Glutamatergic neuron (in vitro differentiated cells): ENCODE results near the gene DYNLT4. TPM values are rescaled to one million over a fixed set of nuclear protein-coding genes. Genes with fewer than 3 reads are reported as not detected.

Source experiments
- DNase-seq: peaks from one replicate; pipeline ENCODE4 v3.0.0; 2022
- H3K27ac Mint-ChIP-seq: one replicate; pipeline ENCODE4 v1.8.0; 2020; ENCODE audit warnings: mild to moderate bottlenecking, mixed read lengths, inconsistent platforms; ENCODE audit not compliant: unreplicated experiment
- H3K27me3 Mint-ChIP-seq: one replicate; pipeline ENCODE4 v1.8.0; 2020; ENCODE audit warnings: mild to moderate bottlenecking, moderate library complexity, mixed read lengths, inconsistent platforms; ENCODE audit not compliant: unreplicated experiment
- H3K36me3 Mint-ChIP-seq: one replicate; pipeline ENCODE4 v1.8.0; 2020; ENCODE audit warnings: mild to moderate bottlenecking, mixed read lengths, inconsistent platforms; ENCODE audit not compliant: unreplicated experiment
- H3K4me1 Mint-ChIP-seq: one replicate; pipeline ENCODE4 v1.8.0; 2020; ENCODE audit warnings: mild to moderate bottlenecking, low read depth, mixed read lengths, inconsistent platforms; ENCODE audit not compliant: unreplicated experiment
- H3K4me3 Mint-ChIP-seq: one replicate; pipeline ENCODE4 v1.8.0; 2020; ENCODE audit warnings: mild to moderate bottlenecking, mixed read lengths, inconsistent platforms; ENCODE audit not compliant: unreplicated experiment
- H3K9me3 Mint-ChIP-seq: one replicate; pipeline ENCODE4 v1.8.0; 2020; ENCODE audit warnings: mild to moderate bottlenecking, moderate library complexity, mixed read lengths, inconsistent platforms; ENCODE audit not compliant: unreplicated experiment
- CTCF ChIP-seq: fragments of 200-600 bp; sonication (generic); IDR thresholded peaks from one replicate; pipeline ENCODE4 v1.5.0; 2021; ENCODE audit not compliant: partially characterized antibody, unreplicated experiment
- total RNA-seq: library from RNA; stranded (reverse); fragmentation: NEBNext Ultra II Directional; extraction: Animal tissue kit (Norgen Biotek cat#: 25700); gene quantifications from one replicate; pipeline ENCODE4 v1.2.1, GENCODE V29; 2021; ENCODE audit not compliant: unreplicated experiment

The DYNLT4 gene
- total RNA-seq, 1 donor from 2014 or later: not detected

GRCh38 chr1:44803062-44803311 is 4.2 kb downstream of the DYNLT4 start:
- no peak for DNase-seq
- Mint-ChIP-seq H3K4me1 (peaks cover 32% of the 10 kb centered on the region), H3K36me3 (peaks cover 6% of the 10 kb centered on the region), H3K27ac (peak overlapping the region; percentile 99), H3K27me3 (peaks cover 16% of the 10 kb centered on the region), H3K4me3 (peak overlapping the region; percentile 91), H3K9me3 (peaks cover 15% of the 10 kb centered on the region)
- no peak for TF ChIP-seq CTCF

GRCh38 chr1:44802306-44803061 is 4.7 kb downstream of the DYNLT4 start:
- Mint-ChIP-seq H3K4me3 (peak overlapping the region; percentile 91), H3K36me3 (peaks cover 6% of the 10 kb centered on the region), H3K4me1 (peaks cover 28% of the 10 kb centered on the region), H3K27ac (peak overlapping the region; percentile 99), H3K9me3 (peaks cover 14% of the 10 kb centered on the region), H3K27me3 (peaks cover 16% of the 10 kb centered on the region)
- peak; percentile 80 for DNase-seq
- no peak for TF ChIP-seq CTCF

GRCh38 chr1:44801491-44802305 is 5.5 kb downstream of the DYNLT4 start:
- peak; percentile 54 for DNase-seq
- TF ChIP-seq CTCF: no peak
- Mint-ChIP-seq H3K36me3 (peaks cover 6% of the 10 kb centered on the region), H3K27ac (peak overlapping the region; percentile 99), H3K4me3 (peak overlapping the region; percentile 91), H3K27me3 (peaks cover 16% of the 10 kb centered on the region), H3K4me1 (peaks cover 20% of the 10 kb centered on the region), H3K9me3 (peaks cover 14% of the 10 kb centered on the region)

- peak within 1 kb of the TSS; percentile 99 for H3K27ac Mint-ChIP-seq
- peaks cover 19% of the 10 kb centered on the region for H3K4me1 Mint-ChIP-seq
- H3K9me3 Mint-ChIP-seq: peaks cover 14% of the 10 kb centered on the region
- H3K36me3 Mint-ChIP-seq: peaks cover 6% of the 10 kb centered on the region
- TF ChIP-seq CTCF: peak; percentile 71
- peaks cover 16% of the 10 kb centered on the region for H3K27me3 Mint-ChIP-seq
- DNase-seq: peak; percentile 97
- peak within 1 kb of the TSS; percentile 96 for H3K4me3 Mint-ChIP-seq
Measured at GRCh38 chr1:44799770-44800584, 7.2 kb downstream of the DYNLT4 start, which contains the start of gene PLK3. Gene PLK3 (plus strand): TSS chr1:44800377. CDS start chr1:44800464, 87 bp downstream.
